ENCODE measurements around the gene HS6ST2.
"Not testable (repeated sequence)": the region's sequence is repeated elsewhere in the genome, so short reads cannot be mapped to it uniquely, and the experiment has no call there.

Gene HS6ST2

GRCh38 chrX:132958091-132958703 lies at the start of gene HS6ST2:
Gene HS6ST2, minus strand, starts transcription at chrX:132958629.
- DNase-seq, result no peak

- no peak for DNase-seq
These were observed 49.0 kb upstream of the HS6ST2 start for GRCh38 chrX:133007458-133007857.

- DNase-seq, result no peak
These were observed 47.2 kb upstream of the HS6ST2 start for GRCh38 chrX:133005616-133006015.

GRCh38 chrX:133005042-133005441 lies 46.6 kb upstream of the HS6ST2 start:
- no peak for DNase-seq

GRCh38 chrX:132999209-132999608 lies 40.8 kb upstream of the HS6ST2 start:
- no peak for DNase-seq

- DNase-seq, result no peak
These were observed 32.4 kb upstream of the HS6ST2 start for GRCh38 chrX:132990835-132991234.

- DNase-seq, result no peak
These were observed 28.1 kb upstream of the HS6ST2 start for GRCh38 chrX:132986556-132986955.

- no peak for DNase-seq
These were observed 25.7 kb upstream of the HS6ST2 start for GRCh38 chrX:132984058-132984650.

- no peak for DNase-seq
These were observed 25.1 kb upstream of the HS6ST2 start for GRCh38 chrX:132983496-132983895.

- DNase-seq, result not testable (repeated sequence)
These were observed 21.6 kb upstream of the HS6ST2 start for GRCh38 chrX:132980035-132980434.

- DNase-seq, result no peak
These were observed 10.0 kb upstream of the HS6ST2 start for GRCh38 chrX:132968296-132968949.

- DNase-seq, result no peak
These were observed 8.6 kb upstream of the HS6ST2 start for GRCh38 chrX:132967049-132967448.

GRCh38 chrX:132965461-132965860 lies 7.0 kb upstream of the HS6ST2 start:
- DNase-seq, result no peak

- no peak for DNase-seq
These were observed 3.1 kb upstream of the HS6ST2 start for GRCh38 chrX:132961511-132961910.

GRCh38 chrX:132957211-132958090 lies 978 bp downstream of the HS6ST2 start:
- DNase-seq, result no peak

GRCh38 chrX:132956421-132957210 lies 1.8 kb downstream of the HS6ST2 start:
- DNase-seq, result no peak

- DNase-seq, result no peak
These were observed 2.7 kb downstream of the HS6ST2 start for GRCh38 chrX:132955690-132956089.

- DNase-seq, result no peak
These were observed 4.1 kb downstream of the HS6ST2 start for GRCh38 chrX:132954323-132954722.

- no peak for DNase-seq
These were observed 5.1 kb downstream of the HS6ST2 start for GRCh38 chrX:132953354-132953753.

- DNase-seq, result no peak
These were observed 9.7 kb downstream of the HS6ST2 start for GRCh38 chrX:132948648-132949260.

GRCh38 chrX:132945055-132945599 lies 13.3 kb downstream of the HS6ST2 start:
- not testable (repeated sequence) for DNase-seq

All from NCI-H1048 (cell line).